Brain microvascular endothelial cell (primary cell): ENCODE measurements around the gene PNPO.

Source experiments
- DNase-seq: peaks from one replicate; pipeline ENCODE4 v3.0.0-alpha.2; 2020
- H3K27ac ChIP-seq: fragments of 250-450 bp; sonication (Bioruptor Pico); 2 replicates; pipeline ENCODE4 v1.5.1; 2020; ENCODE audit warnings: mild to moderate bottlenecking, moderate library complexity
- H3K27me3 ChIP-seq: fragments of 250-450 bp; sonication (Bioruptor Pico); replicated peaks from 2 replicates; pipeline ENCODE4 v1.5.1; 2020; ENCODE audit warnings: mild to moderate bottlenecking
- H3K36me3 ChIP-seq: fragments of 250-450 bp; sonication (Bioruptor Pico); replicated peaks from 2 replicates; pipeline ENCODE4 v1.5.1; 2020; ENCODE audit warnings: mild to moderate bottlenecking
- H3K4me3 ChIP-seq: 2 replicates; pipeline ENCODE4 v1.5.1; 2011; ENCODE audit warnings: low read depth, mild to moderate bottlenecking, control low read depth, low read length, moderate library complexity
- in situ Hi-C: cut with HindIII; loops from 2 replicates; pipeline ENCODE4 v1.10.0; 2017; ENCODE audit warnings: low sequenced_read_pairs, low pct_ligation_motif_present
- TF ChIP-seq, protein P1 (sequence below): IDR thresholded peaks from 2 replicates; pipeline ENCODE4 v1.5.1; 2011; ENCODE audit warnings: low read depth, mild to moderate bottlenecking, moderate library complexity, low read length, control low read depth, inconsistent platforms; ENCODE audit errors: missing control alignments

Gene PNPO

GRCh38 chr17:47896672-47897490 is 44.5 kb upstream of the PNPO start:
- in situ Hi-C loops: no loop called here
- Histone ChIP-seq H3K27me3 (no peaks in the 10 kb centered on the region), H3K36me3 (no peaks in the 10 kb centered on the region), H3K27ac (peak overlapping the region; percentile 98), H3K4me3 (peak overlapping the region; percentile 93)
- DNase-seq: no peak
- TF ChIP-seq, protein P1, sequence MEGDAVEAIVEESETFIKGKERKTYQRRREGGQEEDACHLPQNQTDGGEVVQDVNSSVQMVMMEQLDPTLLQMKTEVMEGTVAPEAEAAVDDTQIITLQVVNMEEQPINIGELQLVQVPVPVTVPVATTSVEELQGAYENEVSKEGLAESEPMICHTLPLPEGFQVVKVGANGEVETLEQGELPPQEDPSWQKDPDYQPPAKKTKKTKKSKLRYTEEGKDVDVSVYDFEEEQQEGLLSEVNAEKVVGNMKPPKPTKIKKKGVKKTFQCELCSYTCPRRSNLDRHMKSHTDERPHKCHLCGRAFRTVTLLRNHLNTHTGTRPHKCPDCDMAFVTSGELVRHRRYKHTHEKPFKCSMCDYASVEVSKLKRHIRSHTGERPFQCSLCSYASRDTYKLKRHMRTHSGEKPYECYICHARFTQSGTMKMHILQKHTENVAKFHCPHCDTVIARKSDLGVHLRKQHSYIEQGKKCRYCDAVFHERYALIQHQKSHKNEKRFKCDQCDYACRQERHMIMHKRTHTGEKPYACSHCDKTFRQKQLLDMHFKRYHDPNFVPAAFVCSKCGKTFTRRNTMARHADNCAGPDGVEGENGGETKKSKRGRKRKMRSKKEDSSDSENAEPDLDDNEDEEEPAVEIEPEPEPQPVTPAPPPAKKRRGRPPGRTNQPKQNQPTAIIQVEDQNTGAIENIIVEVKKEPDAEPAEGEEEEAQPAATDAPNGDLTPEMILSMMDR: no peak

DNA sequence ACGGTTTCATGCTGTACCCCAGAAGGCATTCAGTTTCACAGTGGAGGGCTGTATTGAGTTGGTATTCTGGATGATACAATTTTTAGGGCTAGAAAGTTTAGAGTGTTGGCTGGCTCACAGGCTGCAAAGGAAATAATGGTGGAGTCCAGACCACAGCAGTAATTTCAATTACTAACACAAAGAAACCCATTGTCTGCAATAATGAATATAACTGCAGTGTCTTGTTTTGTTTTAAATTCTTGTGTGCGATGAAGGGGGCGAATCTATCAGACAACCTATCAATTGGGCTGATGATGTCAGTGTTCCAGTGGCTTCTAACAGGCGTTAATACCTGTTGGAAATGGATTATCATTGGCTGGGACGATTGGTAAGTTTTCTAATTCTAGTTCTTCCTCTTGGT is 43.8 kb upstream of the PNPO start:
- in situ Hi-C loops: no loop called here
- Histone ChIP-seq H3K27ac (no peak overlapping the region), H3K4me3 (peak overlapping the region; percentile 93), H3K27me3 (no peaks in the 10 kb centered on the region), H3K36me3 (no peaks in the 10 kb centered on the region)
- TF ChIP-seq, protein P1: no peak
- no peak for DNase-seq

- DNase-seq: no peak
- Histone ChIP-seq H3K36me3 (no peaks in the 10 kb centered on the region), H3K27me3 (no peaks in the 10 kb centered on the region), H3K27ac (no peak overlapping the region), H3K4me3 (no peak overlapping the region)
- TF ChIP-seq, protein P1: no peak
- in situ Hi-C loops: no loop called here
Observed at GRCh38 chr17:47898241-47898640, 43.1 kb upstream of the PNPO start.

DNA sequence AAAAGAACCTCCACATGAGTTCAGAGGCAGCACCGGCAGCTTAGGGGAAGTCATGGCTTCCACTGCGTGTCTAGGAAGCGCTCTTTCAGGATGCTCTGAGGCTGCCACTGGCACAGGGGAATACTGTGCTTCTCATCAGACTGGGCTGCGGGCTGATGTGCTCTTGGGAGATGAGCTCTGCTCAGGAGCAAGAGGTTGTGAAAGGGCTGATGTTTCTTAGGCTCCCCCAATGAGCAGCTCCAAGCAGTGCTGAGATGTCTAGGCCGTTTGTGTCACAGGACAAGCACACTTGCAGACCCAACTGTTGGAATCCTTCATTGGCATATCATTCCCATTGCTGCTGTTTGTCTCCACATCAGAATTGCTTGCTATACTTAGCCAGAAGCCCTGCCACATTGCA is 41.7 kb upstream of the PNPO start:
- in situ Hi-C loops: no loop called here
- no peak overlapping the region for H3K4me3 ChIP-seq
- no peak for DNase-seq
- no peaks in the 10 kb centered on the region for H3K36me3 ChIP-seq
- no peak overlapping the region for H3K27ac ChIP-seq
- H3K27me3 ChIP-seq: no peaks in the 10 kb centered on the region
- TF ChIP-seq, protein P1: no peak

DNA sequence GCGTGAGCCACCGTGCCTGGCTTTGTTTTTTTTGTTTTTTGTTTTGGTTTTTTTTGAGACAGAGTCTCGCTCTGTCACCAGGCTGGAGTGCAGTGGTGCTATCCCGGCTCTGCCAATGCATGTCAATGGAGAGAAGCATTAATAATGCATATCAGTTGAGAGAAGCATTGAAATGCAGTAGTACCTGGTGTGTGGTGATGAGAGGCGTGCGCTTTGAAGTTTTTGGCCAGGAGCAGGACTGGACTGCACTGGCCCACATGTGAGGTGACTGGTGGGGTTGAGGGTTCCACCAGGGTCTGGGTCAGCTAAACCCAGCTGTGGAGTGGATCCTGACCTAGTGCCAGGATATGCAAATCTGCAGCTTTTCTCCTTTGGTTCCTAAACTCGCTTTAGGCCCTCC is 39.9 kb upstream of the PNPO start:
- H3K27me3 ChIP-seq: no peaks in the 10 kb centered on the region
- DNase-seq: no peak
- H3K4me3 ChIP-seq: no peak overlapping the region
- no peak overlapping the region for H3K27ac ChIP-seq
- in situ Hi-C loops: no loop called here
- H3K36me3 ChIP-seq: no peaks in the 10 kb centered on the region
- TF ChIP-seq, protein P1: no peak

DNA sequence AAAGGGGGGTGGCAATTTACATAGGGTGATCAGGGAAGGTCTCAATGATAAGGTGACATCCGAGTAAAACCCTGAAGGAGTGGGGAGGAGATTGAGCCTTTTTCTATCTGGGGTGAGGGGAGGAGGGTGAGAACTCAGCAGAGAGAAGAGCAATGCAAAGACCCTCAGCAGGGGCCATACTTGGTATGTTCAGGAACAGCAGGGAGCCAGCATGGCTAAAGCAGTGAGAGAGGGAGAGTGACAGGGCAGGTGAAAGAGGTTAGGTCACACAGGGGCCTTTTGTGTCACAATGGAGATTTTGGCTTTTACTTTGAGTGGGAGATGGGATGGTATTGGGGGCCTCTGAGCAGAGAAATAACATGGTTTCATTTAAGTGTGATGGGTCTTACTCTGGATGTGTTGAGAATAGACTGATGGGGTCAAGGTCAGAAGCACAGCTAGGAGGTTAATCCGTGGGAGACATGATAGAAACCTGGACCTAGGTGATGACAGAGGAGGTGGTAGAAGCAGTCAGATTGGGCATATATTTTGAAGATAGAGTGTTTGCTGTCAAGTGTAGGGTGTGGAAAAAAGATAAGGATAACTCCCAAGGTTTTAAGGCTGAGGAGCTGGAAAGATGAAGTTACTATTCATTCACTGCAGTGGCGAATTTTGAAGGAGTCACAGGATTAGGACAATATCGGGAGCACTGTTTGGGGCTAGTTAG is 39.2 kb upstream of the PNPO start:
- Histone ChIP-seq H3K36me3 (no peaks in the 10 kb centered on the region), H3K27ac (no peak overlapping the region), H3K4me3 (no peak overlapping the region), H3K27me3 (no peaks in the 10 kb centered on the region)
- in situ Hi-C loops: no loop called here
- DNase-seq: no peak
- TF ChIP-seq, protein P1: no peak
